Measurements from ENCODE around the gene COX5A. TPM values are rescaled to one million over a fixed set of nuclear protein-coding genes. Genes with fewer than 3 reads are reported as not detected.

The COX5A gene
- total RNA-seq, result 34.6 and 45.7 TPM in 2 replicates

DNA sequence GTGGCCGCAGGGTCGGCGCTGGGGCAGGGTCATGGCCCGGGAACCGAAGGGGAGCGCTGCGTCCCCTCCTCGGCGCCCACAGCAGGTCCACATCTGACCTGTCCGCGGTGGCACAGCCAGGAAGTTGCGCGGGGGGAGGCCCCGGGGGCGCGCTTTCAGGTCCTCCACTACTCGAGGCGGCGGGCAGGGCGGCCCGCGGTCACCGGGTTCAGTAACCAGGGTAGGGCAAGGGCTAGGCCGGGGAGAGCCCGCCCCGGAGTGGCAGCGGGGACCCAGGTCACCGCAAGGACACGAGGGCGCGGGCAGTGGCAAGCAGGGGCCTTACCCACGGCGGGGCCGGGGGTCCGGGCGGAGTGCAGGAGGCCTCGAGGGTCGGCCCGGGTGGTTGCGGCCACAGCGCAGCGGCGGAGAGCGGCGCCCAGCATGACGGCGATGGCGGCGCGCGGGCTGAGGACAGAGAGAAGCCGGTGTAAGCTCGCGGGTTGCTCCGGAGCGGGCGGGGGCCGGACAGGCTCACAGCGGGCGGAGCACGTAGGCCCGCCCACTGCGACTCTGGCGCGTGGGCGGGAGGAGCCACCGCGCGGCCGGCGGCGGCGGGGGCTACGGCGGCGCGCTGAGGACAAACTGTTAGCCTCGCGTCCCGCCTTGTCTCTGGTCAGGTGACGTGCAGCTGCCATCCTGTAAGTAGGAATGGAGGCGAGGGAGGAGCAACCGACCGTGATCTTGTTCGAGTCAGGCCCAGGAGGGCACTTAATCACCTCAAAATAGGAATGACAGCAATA is at the start of gene COX5A:
Gene COX5A, minus strand, starts transcription at position 484 of the 782 bp plus-strand sequence. Its CDS starts 59 bp downstream, at position 425.

GRCh38 chr15:74956648-74957475 is 19.0 kb upstream of the COX5A start, which contains the start of gene RPP25:
RPP25 (minus strand) TSS chr15:74956772; CDS start chr15:74956583, 189 bp downstream.

GRCh38 chr15:74906450-74907162 is 31.3 kb downstream of the COX5A start, which contains the start of gene FAM219B:
FAM219B (minus strand) TSS chr15:74906851; CDS start chr15:74906800, 51 bp downstream.

DNA sequence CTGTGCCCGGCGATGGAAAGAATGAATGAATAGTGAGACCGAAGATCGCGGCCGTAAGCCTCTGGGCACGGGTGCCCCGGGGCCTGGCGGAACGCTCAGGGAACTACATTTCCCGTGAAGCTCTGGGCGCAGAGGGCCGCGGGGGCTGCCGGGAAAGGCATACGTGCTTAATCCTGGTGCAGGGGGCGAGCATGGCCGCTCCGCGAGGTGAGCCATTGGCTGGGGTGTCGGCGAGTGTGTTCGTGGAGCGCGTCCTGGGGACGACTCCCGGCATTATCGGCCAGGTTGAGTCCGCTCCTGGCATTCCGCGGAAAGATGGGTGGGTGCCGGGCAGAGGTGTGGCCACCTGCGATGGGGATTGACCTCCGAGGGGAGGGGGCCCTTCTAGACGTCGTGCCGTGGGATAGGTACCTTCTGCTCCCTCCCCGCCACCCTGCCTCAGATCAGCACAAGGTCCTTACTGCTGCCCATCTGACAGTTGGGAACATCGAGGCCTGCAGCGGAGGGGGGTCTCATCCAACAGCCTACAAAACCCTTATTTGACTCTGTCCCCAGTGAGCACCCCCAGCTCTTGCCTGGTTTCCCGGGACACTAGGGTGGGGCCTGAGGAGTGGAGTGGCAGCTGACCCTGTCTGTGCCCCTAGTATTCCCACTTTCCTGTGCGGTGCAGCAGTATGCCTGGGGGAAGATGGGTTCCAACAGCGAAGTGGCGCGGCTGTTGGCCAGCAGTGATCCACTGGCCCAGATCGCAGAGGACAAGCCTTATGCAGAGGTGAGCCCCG is 47.8 kb downstream of the COX5A start, which contains the start of gene MPI:
Gene MPI, plus strand, starts transcription at position 160 of the 782 bp plus-strand sequence. Its CDS starts 32 bp downstream, at position 192.

GRCh38 chr15:74873036-74873755 is 64.7 kb downstream of the COX5A start, which contains the start of gene SCAMP2:
SCAMP2 (minus strand) TSS chr15:74873365; CDS start chr15:74873255, 110 bp downstream.

Other genes starting within 250 kb of the COX5A start
- gene EDC3, start 242.0 kb downstream of the COX5A start, total RNA-seq, result 11.4 and 15.4 TPM in 2 replicates
- gene CYP1A1, start 212.5 kb downstream of the COX5A start, total RNA-seq, result 0.12 TPM in 1 of 2 replicates, not detected in the other
- not detected in 2 replicates for gene CYP1A2, start 189.2 kb downstream of the COX5A start, total RNA-seq
- 26.5 and 32.9 TPM in 2 replicates for gene CSK, start 156.0 kb downstream of the COX5A start, total RNA-seq
- gene LMAN1L, start 125.2 kb downstream of the COX5A start, total RNA-seq, result 0.11 TPM in 1 of 2 replicates, not detected in the other
- not detected in 2 replicates for gene CPLX3, start 111.4 kb downstream of the COX5A start, total RNA-seq
- 15.2 and 15.8 TPM in 2 replicates for gene ULK3, start 94.9 kb downstream of the COX5A start, total RNA-seq
- 21.2 and 22.6 TPM in 2 replicates for gene SCAMP2, start 64.7 kb downstream of the COX5A start, total RNA-seq
- gene MPI, start 48.0 kb downstream of the COX5A start, total RNA-seq, result 59.5 and 65.6 TPM in 2 replicates
- 48.5 and 56.0 TPM in 2 replicates for gene FAM219B, start 31.2 kb downstream of the COX5A start, total RNA-seq
- gene RPP25, start 18.7 kb upstream of the COX5A start, total RNA-seq, result 2.1 and 2.9 TPM in 2 replicates
- 0.44 and 2.0 TPM in 2 replicates for gene SCAMP5, start 57.5 kb upstream of the COX5A start, total RNA-seq
- 9.2 and 16.0 TPM in 2 replicates for gene PPCDC, start 85.5 kb upstream of the COX5A start, total RNA-seq